H1 (cell line): ENCODE data around the gene ADGRD2. TPM values are rescaled to one million over a fixed set of nuclear protein-coding genes. Genes with fewer than 3 reads are reported as not detected.

Source experiments
- CTCF ChIA-PET: fragments of 300-600 bp; sonication (Branson Sonifier 250); formaldehyde crosslinking; loops from one replicate; lab custom pipeline; 2021; ENCODE audit not compliant: partially characterized antibody; lab: Charles Lee
- POLR2A ChIA-PET: fragments of 300-600 bp; sonication (Branson Sonifier 250); formaldehyde crosslinking; loops from one replicate; lab custom pipeline; 2021; ENCODE audit warnings: inconsistent platforms; ENCODE audit not compliant: partially characterized antibody; lab: Charles Lee
- DNase-seq, 2 experiments: peaks; one replicate each; pipeline versions ENCODE4 v3.0.0 to v3.0.0-alpha.2; 2010 to 2022; ENCODE audit warnings: low spot score in 2 of 2, low read depth in 1 of 2, mixed read lengths in 1 of 2
- FAIRE-seq: peaks from 2 replicates; lab custom pipeline; 2011; peaks lifted over from hg19 to GRCh38; lab: Jason Lieb, UNC
- H2AFZ ChIP-seq: 2 replicates; pipeline ENCODE4 v1.8.1; 2012; ENCODE audit warnings: low read length, inconsistent platforms
- H2AK5ac ChIP-seq: 2 replicates; pipeline ENCODE4 v1.6.1; 2013; ENCODE audit warnings: low read depth, low read length
- H2BK120ac ChIP-seq: replicated peaks from 2 replicates; pipeline ENCODE3; 2013; ENCODE audit warnings: low read depth, low read length, inconsistent platforms
- H2BK12ac ChIP-seq: 2 replicates; pipeline ENCODE4 v1.6.1; 2013; ENCODE audit warnings: low read depth, low read length
- H2BK15ac ChIP-seq: 2 replicates; pipeline ENCODE4 v1.6.1; 2013; ENCODE audit warnings: low read length
- H2BK20ac ChIP-seq: 2 replicates; pipeline ENCODE4 v1.6.1; 2013; ENCODE audit warnings: low read length
- H2BK5ac ChIP-seq: 2 replicates; pipeline ENCODE4 v1.6.1; 2013; ENCODE audit warnings: low read depth, low read length
- H3K14ac ChIP-seq: 2 replicates; pipeline ENCODE4 v1.6.1; 2013; ENCODE audit warnings: inconsistent platforms; ENCODE audit not compliant: insufficient read length
- H3K18ac ChIP-seq: 2 replicates; pipeline ENCODE4 v1.6.1; 2013; ENCODE audit warnings: low read length; ENCODE audit errors: extremely low read depth
- H3K23ac ChIP-seq: 2 replicates; pipeline ENCODE4 v1.6.1; 2013; ENCODE audit warnings: inconsistent platforms; ENCODE audit not compliant: insufficient read length
- H3K23me2 ChIP-seq: 2 replicates; pipeline ENCODE4 v1.6.1; 2013; ENCODE audit warnings: low read depth, low read length
- H3K27ac ChIP-seq: 2 replicates; pipeline ENCODE4 v1.6.1; 2011; ENCODE audit warnings: low read depth, low read length, inconsistent platforms
- H3K27me3 ChIP-seq, 4 experiments: replicated peaks in 1 of 4; 1 replicate in 1 of 4; 2 replicates in 3 of 4; pipeline versions ENCODE4 v1.6.1 to v1.8.1; 2011 to 2013; ENCODE audit warnings: low read length in 3 of 4, mild to moderate bottlenecking in 3 of 4, inconsistent platforms in 2 of 4, mixed read lengths in 2 of 4, moderate library complexity in 1 of 4; ENCODE audit not compliant: control insufficient read depth in 3 of 4, insufficient read depth in 3 of 4; ENCODE audit errors: extremely low read depth in 1 of 4
- H3K36me3 ChIP-seq, 4 experiments: 2 replicates each; pipeline versions ENCODE4 v1.6.1 to v1.8.1; 2011 to 2013; ENCODE audit warnings: mild to moderate bottlenecking in 4 of 4, low read length in 3 of 4, moderate library complexity in 2 of 4, control low read depth in 1 of 4, inconsistent platforms in 1 of 4; ENCODE audit not compliant: insufficient read depth in 4 of 4, control insufficient read depth in 2 of 4
- H3K4ac ChIP-seq: replicated peaks from 2 replicates; pipeline ENCODE3; 2013; ENCODE audit warnings: low read length, low read depth, mixed read lengths, inconsistent platforms; ENCODE audit not compliant: insufficient read length
- H3K4me1 ChIP-seq, 4 experiments: replicated peaks in 1 of 4; 1 replicate in 1 of 4; 2 replicates in 3 of 4; pipeline versions ENCODE4 v1.6.1 to v1.8.1; 2011 to 2013; ENCODE audit warnings: low read length in 3 of 4, inconsistent platforms in 2 of 4, mixed read lengths in 1 of 4; ENCODE audit not compliant: insufficient read depth in 4 of 4, control insufficient read depth in 3 of 4
- H3K4me2 ChIP-seq, 2 experiments: 2 replicates each; pipeline versions ENCODE4 v1.6.1 to v1.8.1; 2011 to 2013; ENCODE audit warnings: low read depth in 2 of 2, low read length in 2 of 2, control low read depth in 1 of 2, inconsistent platforms in 1 of 2, mild to moderate bottlenecking in 1 of 2; ENCODE audit not compliant: insufficient read depth in 1 of 2
- H3K4me3 ChIP-seq, 4 experiments: fragments of 200-600, 300-600 bp in 1 of 4; sonication (generic), shearing (Covaris generic), sonication (Bioruptor Twin) in 1 of 4; 2 replicates each; pipeline versions ENCODE4 v1.5.1 to v1.8.1; 2011 to 2016; ENCODE audit warnings: low read length in 4 of 4, low read depth in 3 of 4, control low read depth in 2 of 4, inconsistent platforms in 2 of 4, mild to moderate bottlenecking in 2 of 4, mixed read lengths in 1 of 4, moderate library complexity in 1 of 4; ENCODE audit not compliant: insufficient read depth in 2 of 4; ENCODE audit errors: extremely low read depth in 1 of 4
- H3K56ac ChIP-seq: replicated peaks from 2 replicates; pipeline ENCODE3; 2013; ENCODE audit warnings: low read depth, mild to moderate bottlenecking, mixed read lengths, low read length, inconsistent platforms; ENCODE audit not compliant: insufficient read length
- H3K79me1 ChIP-seq: 2 replicates; pipeline ENCODE4 v1.6.1; 2013; ENCODE audit warnings: low read depth, low read length, control low read depth
- H3K79me2 ChIP-seq, 2 experiments: 2 replicates each; pipeline versions ENCODE4 v1.6.1 to v1.8.1; 2012 to 2013; ENCODE audit warnings: low read length in 2 of 2, mild to moderate bottlenecking in 2 of 2, inconsistent platforms in 1 of 2; ENCODE audit not compliant: insufficient read depth in 2 of 2, control insufficient read depth in 1 of 2
- H3K9ac ChIP-seq, 4 experiments: replicated peaks in 1 of 4; 1 replicate in 1 of 4; 2 replicates in 3 of 4; pipeline versions ENCODE4 v1.6.1 to v1.8.1; 2011 to 2013; ENCODE audit warnings: low read depth in 3 of 4, low read length in 3 of 4, control low read depth in 2 of 4, mild to moderate bottlenecking in 2 of 4, moderate library complexity in 2 of 4, inconsistent platforms in 1 of 4; ENCODE audit errors: extremely low read depth in 1 of 4
- H3K9me3 ChIP-seq, 2 experiments: 2 replicates each; pipeline versions ENCODE4 v1.6.1 to v1.8.1; 2012 to 2013; ENCODE audit warnings: mild to moderate bottlenecking in 2 of 2, moderate library complexity in 2 of 2, control low read depth in 1 of 2, inconsistent platforms in 1 of 2, low read depth in 1 of 2, low read length in 1 of 2, mixed read lengths in 1 of 2; ENCODE audit not compliant: insufficient read depth in 2 of 2
- H4K20me1 ChIP-seq, 2 experiments: replicated peaks in 1 of 2; 2 replicates each; pipeline versions ENCODE3 to v1.8.1; 2011 to 2013; ENCODE audit warnings: inconsistent platforms in 2 of 2, low read length in 2 of 2, mild to moderate bottlenecking in 1 of 2; ENCODE audit not compliant: insufficient read depth in 2 of 2, control insufficient read depth in 1 of 2
- H4K5ac ChIP-seq: 2 replicates; pipeline ENCODE4 v1.6.1; 2013; ENCODE audit warnings: low read length, low read depth, mixed read lengths, inconsistent platforms; ENCODE audit not compliant: insufficient read length
- H4K8ac ChIP-seq: 2 replicates; pipeline ENCODE4 v1.8.0; 2013; ENCODE audit warnings: mild to moderate bottlenecking, moderate library complexity, low read length, inconsistent platforms; ENCODE audit not compliant: insufficient read depth; ENCODE audit errors: extremely low read depth
- H4K91ac ChIP-seq: replicated peaks from 2 replicates; pipeline ENCODE3; 2013; ENCODE audit warnings: low read length, mixed read lengths, inconsistent platforms; ENCODE audit not compliant: insufficient read length
- ASH2L ChIP-seq: fragments of 200-600, 300-600 bp; sonication (generic); IDR thresholded peaks from one replicate; pipeline ENCODE4 v1.7.1; 2017; ENCODE audit warnings: low read length
- BRCA1 ChIP-seq: IDR thresholded peaks from 2 replicates; pipeline ENCODE4 v1.6.1; 2012; ENCODE audit warnings: low read depth, low read length, improper control_type of control experiment
- CEBPB ChIP-seq: IDR thresholded peaks from 2 replicates; pipeline ENCODE4 v1.6.1; 2012; ENCODE audit warnings: low read depth, low read length
- CHD1 ChIP-seq: IDR thresholded peaks from 2 replicates; pipeline ENCODE4 v1.6.1; 2012; ENCODE audit warnings: low read depth, low read length, improper control_type of control experiment
- CREB1 ChIP-seq: IDR thresholded peaks from 2 replicates; pipeline ENCODE4 v1.6.1; 2012; ENCODE audit warnings: inconsistent platforms
- CTBP2 ChIP-seq: IDR thresholded peaks from 2 replicates; pipeline ENCODE4 v1.7.0; 2011; ENCODE audit warnings: borderline replicate concordance, mild to moderate bottlenecking, moderate library complexity, mixed read lengths, low read length; ENCODE audit not compliant: insufficient read depth, insufficient read length
- E2F6 ChIP-seq: IDR thresholded peaks from 2 replicates; pipeline ENCODE4 v1.6.1; 2012; ENCODE audit warnings: inconsistent platforms
- EP300 ChIP-seq, 2 experiments: IDR thresholded peaks; 1 replicate in 1 of 2; 2 replicates in 1 of 2; pipeline ENCODE4 v1.6.1; 2011 to 2012; ENCODE audit warnings: low read depth in 2 of 2, low read length in 2 of 2, mild to moderate bottlenecking in 2 of 2, borderline replicate concordance in 1 of 2, inconsistent platforms in 1 of 2, moderate library complexity in 1 of 2
- MAFK ChIP-seq: IDR thresholded peaks from 2 replicates; pipeline ENCODE4 v1.6.1; 2012; ENCODE audit warnings: low read depth, mild to moderate bottlenecking, improper control_type of control experiment, low read length
- POLR2AphosphoS5 ChIP-seq: IDR thresholded peaks from 2 replicates; pipeline ENCODE4 v1.6.1; 2011; ENCODE audit warnings: low read depth, low read length
- TAF7 ChIP-seq: optimal IDR thresholded peaks from 2 replicates; pipeline ENCODE3; 2011; ENCODE audit warnings: low read depth, mild to moderate bottlenecking, inconsistent platforms, low read length, moderate library complexity, borderline replicate concordance
- TBP ChIP-seq: IDR thresholded peaks from 2 replicates; pipeline ENCODE4 v1.6.1; 2011; ENCODE audit warnings: low read depth, low read length, improper control_type of control experiment
- TCF12 ChIP-seq: IDR thresholded peaks from 2 replicates; pipeline ENCODE4 v1.6.1; 2011; ENCODE audit warnings: low read depth, mild to moderate bottlenecking, low read length
- WGBS, 2 experiments: shearing (Covaris generic) in 1 of 2; methylation state at CpG; one replicate each; pipeline versions ENCODE4 v1.1.6 to v1.1.7; 2013 to 2015; ENCODE audit warnings: low lambda C conversion rate in 2 of 2, mixed read lengths in 2 of 2, inconsistent platforms in 1 of 2, low coverage in 1 of 2, missing lambda C conversion rate in 1 of 2; ENCODE audit not compliant: insufficient replicate concordance in 2 of 2, insufficient coverage in 1 of 2, insufficient read length in 1 of 2; ENCODE audit errors: extremely low coverage in 1 of 2, missing lambda C conversion rate in 1 of 2; 5-methylcytosine and 5-hydroxymethylcytosine counted together
- polyA plus RNA-seq, 7 experiments: library from polyadenylated mRNA; depleted of rRNA in 3 of 7; stranded (reverse) in 5 of 7; unstranded in 2 of 7; fragments of >200 nt in 5 of 7; fragments of 200-250 nt in 2 of 7; gene quantifications; 1 replicate in 5 of 7; 2 replicates in 1 of 7; 4 replicates in 1 of 7; pipeline versions ENCODE4 v1.2.1 to v1.2.3, GENCODE V29; 2011 to 2013; ENCODE audit warnings: missing spikeins in 2 of 7, mixed read lengths in 2 of 7
- total RNA-seq: library from RNA; stranded (reverse); fragmentation: NEBNext Ultra II Directional; extraction: Animal tissue kit (Norgen Biotek cat#: 25700); gene quantifications from 2 replicates; pipeline ENCODE4 v1.2.1, GENCODE V29; 2021

The ADGRD2 gene
- total and polyA plus RNA-seq, 2 of the 8 experiments (the other 6 are each of a cell fraction or from before 2014, with no cell fraction given): 0.41 to 1.4 TPM

- Histone ChIP-seq H2AFZ (no peak overlapping the region), H3K4me3 (no peak overlapping the region), H3K27ac (no peak overlapping the region), H3K4me1 (no peaks in the 10 kb centered on the region), H3K56ac (no peak overlapping the region), H3K18ac (no peak overlapping the region; the same call in 1 of the 2 replicates), H4K8ac (no peak overlapping the region), H3K36me3 (no peaks in the 10 kb centered on the region), H2BK12ac (no peak overlapping the region), H3K9ac (no peak overlapping the region), H4K91ac (no peak overlapping the region), H2BK5ac (no peak overlapping the region), H3K4ac (no peak overlapping the region), H3K23me2 (no peaks in the 10 kb centered on the region), H4K5ac (no peak overlapping the region), H3K4me2 (no peak overlapping the region), H3K79me2 (no peaks in the 10 kb centered on the region), H3K23ac (no peak overlapping the region), H3K27me3 (no peaks in the 10 kb centered on the region; a peak in 1 of 7 replicates), H2BK20ac (no peak overlapping the region), H2BK15ac (no peak overlapping the region), H2BK120ac (no peak overlapping the region), H3K9me3 (no peaks in the 10 kb centered on the region), H3K79me1 (no peaks in the 10 kb centered on the region), H2AK5ac (no peak overlapping the region), H4K20me1 (no peaks in the 10 kb centered on the region), H3K14ac (no peak overlapping the region)
- 94% methylated on average over 9 of the region's 9 CpGs; no CpG with 5 or more reads in 1 of the 2 experiments for WGBS, 2 experiments
- CTCF ChIA-PET: interaction anchor here (1.3 to 9.8 kb wide), 3 partner anchors 9 to 18 kb away, joined by 4 to 87 read pairs (median 5); no protein-coding TSS in a partner anchor
- FAIRE-seq (no peak), DNase-seq (no peak)
- POLR2A ChIA-PET: interaction anchor here (1.6 kb wide), 1 partner anchor 16 kb away, joined by 5 read pairs; no protein-coding TSS in a partner anchor
- TF ChIP-seq EP300 (IDR thresholded peaks at IDR 0.05; ENCODE audit: borderline replicate concordance in 1 of 2, low read depth in 2 of 2, low read length in 2 of 2): no peak
- no peak for TF ChIP-seq MAFK
- no peak for TF ChIP-seq CTBP2
- no peak for TF ChIP-seq POLR2AphosphoS5
- no peak for TF ChIP-seq TBP
- no peak for TF ChIP-seq BRCA1
- TF ChIP-seq CEBPB: no peak
- no peak for TF ChIP-seq TAF7
- no peak for TF ChIP-seq TCF12
- TF ChIP-seq CREB1: no peak
- no peak for TF ChIP-seq ASH2L
- TF ChIP-seq E2F6: no peak
- no peak for TF ChIP-seq CHD1
These were observed 12.2 kb upstream of the ADGRD2 start for GRCh38 chr9:124438091-124438490.
